Vagina (tissue), 2 donors: ENCODE data around the gene CSNK1G3.

ENCODE experiments used
- CTCF ChIP-seq, 3 experiments: fragments of 450-650 bp in 2 of 3; fragments of 200-600 bp in 1 of 3; sonication (generic) in 1 of 3; IDR thresholded peaks; one replicate each; pipeline ENCODE4 v1.5.1; 2017 to 2019; ENCODE audit warnings: antibody characterized with exemption in 3 of 3, mild to moderate bottlenecking in 2 of 3, moderate library complexity in 2 of 3
- POLR2A ChIP-seq, 2 donors: fragments of 450-650 bp; IDR thresholded peaks; one replicate each; pipeline ENCODE4 v1.6.1; 2017; ENCODE audit warnings: antibody characterized with exemption in 2 of 2, mild to moderate bottlenecking in 2 of 2, moderate library complexity in 2 of 2

- no peak for TF ChIP-seq CTCF (IDR thresholded peaks at IDR 0.05)
- TF ChIP-seq POLR2A (IDR thresholded peaks at IDR 0.05): no peak
Measured at GRCh38 chr5:123528878-123529277, 16.9 kb downstream of the CSNK1G3 start.
